Measurements from ENCODE around the gene NRL. TPM values are rescaled to one million over a fixed set of nuclear protein-coding genes. Genes with fewer than 3 reads are reported as not detected.

NRL gene
- total RNA-seq, 4 donors from 2014 or later, result 1.0 to 3.0 (median 1.1) TPM; not detected in 1

DNA sequence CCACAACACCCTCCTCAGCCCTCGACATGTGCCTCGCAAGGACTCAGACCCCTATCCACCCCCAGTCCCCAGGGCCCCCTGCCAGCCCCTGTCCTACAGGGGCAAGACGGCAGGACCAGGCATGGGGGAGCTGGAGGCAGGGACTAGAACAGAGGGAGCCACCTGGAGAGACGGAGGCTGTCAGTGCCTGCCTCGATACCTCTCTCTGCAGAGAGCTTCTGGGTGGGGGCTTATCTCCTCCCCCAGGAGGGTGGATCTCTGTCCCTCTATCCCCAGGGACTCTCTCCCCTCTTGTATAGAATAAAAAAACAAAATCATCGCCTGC lies 45.4 kb downstream of the NRL start:
- TF ChIP-seq, protein P1, sequence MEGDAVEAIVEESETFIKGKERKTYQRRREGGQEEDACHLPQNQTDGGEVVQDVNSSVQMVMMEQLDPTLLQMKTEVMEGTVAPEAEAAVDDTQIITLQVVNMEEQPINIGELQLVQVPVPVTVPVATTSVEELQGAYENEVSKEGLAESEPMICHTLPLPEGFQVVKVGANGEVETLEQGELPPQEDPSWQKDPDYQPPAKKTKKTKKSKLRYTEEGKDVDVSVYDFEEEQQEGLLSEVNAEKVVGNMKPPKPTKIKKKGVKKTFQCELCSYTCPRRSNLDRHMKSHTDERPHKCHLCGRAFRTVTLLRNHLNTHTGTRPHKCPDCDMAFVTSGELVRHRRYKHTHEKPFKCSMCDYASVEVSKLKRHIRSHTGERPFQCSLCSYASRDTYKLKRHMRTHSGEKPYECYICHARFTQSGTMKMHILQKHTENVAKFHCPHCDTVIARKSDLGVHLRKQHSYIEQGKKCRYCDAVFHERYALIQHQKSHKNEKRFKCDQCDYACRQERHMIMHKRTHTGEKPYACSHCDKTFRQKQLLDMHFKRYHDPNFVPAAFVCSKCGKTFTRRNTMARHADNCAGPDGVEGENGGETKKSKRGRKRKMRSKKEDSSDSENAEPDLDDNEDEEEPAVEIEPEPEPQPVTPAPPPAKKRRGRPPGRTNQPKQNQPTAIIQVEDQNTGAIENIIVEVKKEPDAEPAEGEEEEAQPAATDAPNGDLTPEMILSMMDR (IDR thresholded peaks at IDR 0.05; ENCODE audit: low read depth), result no peak

DNA sequence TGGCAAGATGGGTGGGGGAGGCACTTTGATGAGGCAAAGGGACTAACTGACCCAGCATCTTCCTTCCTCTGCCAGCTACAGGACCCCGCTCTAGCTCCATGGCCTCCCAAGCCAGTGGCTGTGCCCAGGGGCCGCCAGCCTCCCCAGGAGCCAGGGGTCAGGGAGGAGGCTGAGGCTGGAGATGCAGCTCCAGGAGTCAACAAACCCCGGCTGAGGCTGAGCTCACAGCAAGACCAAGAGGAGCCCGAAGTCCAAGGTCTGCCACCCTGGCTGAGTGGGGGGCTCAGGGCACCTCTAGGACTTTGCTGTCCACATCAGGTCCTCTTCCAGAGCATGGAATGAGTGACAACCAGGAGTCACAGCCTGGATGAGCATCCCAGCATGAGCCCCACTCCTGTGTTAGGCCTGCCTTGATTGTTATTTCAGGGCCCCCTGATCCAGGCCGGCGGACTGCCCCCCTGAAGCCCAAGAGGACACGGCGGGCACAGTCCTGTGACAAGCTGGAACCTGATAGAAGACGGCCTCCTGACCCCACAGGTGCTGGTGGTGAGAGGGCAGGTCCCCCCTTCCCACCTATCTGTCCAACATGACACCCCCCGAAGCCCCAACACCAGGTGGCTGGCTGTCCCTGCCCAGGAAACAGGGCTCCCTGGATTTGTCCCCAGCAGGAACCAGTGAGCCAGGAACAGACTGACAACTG lies 45.9 kb downstream of the NRL start:
- TF ChIP-seq, protein P1 (IDR thresholded peaks at IDR 0.05; ENCODE audit: low read depth), result no peak

DNA sequence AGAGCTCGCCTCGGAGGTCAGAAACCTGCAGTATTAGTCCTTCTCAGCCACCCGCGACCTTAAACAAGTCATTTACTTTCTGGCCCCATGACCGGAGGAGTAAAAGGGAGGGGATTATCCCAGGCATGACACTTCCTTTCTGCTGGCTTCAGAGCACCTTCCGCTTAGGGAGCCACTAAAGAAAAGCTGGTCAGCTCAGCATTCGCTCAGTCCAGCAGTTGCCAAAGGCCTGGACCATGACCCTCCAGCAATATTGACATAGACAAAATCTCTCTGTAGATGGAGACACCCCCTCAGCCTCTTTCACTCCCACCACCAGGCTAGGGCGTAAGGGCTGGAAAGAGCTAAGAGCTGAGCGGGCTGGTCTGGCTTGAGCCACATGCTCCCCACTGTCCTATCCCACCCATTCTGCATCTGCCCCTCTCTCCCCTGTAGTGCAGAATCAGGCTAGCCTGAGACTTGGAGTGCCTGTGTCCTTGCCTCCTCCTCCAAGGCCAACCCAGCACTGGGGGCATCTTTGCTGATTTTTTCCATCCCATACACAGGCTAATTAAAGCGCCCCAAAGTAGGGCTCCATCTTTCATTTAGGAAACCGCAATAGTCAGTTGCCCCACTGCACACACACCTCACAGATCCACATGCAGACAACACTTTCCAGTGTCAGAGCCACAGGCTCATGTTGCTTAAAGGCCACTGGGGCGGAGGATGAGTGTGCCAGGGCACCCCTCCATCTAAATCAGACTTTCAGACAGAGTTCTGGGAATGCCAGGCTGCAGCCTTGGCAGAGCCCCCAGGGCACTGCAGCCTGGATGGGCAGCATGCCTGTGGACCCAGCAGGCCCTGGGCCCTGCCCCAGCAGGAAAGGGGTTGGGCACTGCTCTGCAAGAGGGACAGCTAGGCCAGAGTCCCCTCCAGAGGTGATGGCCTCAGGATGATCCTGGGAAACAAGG lies 47.3 kb downstream of the NRL start:
- TF ChIP-seq, protein P1 (IDR thresholded peaks at IDR 0.05; ENCODE audit: low read depth), result no peak

DNA sequence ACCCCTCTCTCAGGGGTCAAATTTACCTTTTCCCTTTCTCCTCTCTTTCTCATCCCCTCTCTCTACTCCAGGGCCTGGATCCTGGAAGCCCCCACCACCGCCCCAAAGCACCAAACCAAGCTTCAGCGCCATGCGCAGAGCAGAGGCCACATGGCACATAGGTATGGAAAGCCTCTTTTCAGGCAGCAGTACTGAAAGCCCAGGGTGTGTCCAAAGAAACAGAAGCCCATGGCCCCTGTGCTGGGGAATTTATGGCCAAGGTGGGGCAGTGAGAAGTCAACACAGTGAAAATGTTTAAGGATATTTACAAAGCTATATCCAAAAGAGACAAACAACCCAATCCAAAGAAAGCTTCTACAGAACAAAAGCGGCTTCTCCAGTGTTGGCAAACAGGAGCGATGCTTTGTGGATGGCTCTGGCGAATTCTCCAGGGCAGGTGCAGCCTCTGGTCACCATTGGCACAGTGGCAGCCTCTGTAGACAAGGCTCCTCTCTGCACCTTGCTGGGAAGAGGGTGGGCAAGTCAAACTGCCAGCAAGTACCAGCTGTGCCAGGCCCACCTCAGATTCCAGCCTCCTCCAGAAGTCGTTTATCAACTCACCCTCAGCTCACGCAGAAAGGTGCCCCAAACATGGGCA lies 48.1 kb downstream of the NRL start:
- TF ChIP-seq, protein P1 (IDR thresholded peaks at IDR 0.05; ENCODE audit: low read depth), result no peak

DNA sequence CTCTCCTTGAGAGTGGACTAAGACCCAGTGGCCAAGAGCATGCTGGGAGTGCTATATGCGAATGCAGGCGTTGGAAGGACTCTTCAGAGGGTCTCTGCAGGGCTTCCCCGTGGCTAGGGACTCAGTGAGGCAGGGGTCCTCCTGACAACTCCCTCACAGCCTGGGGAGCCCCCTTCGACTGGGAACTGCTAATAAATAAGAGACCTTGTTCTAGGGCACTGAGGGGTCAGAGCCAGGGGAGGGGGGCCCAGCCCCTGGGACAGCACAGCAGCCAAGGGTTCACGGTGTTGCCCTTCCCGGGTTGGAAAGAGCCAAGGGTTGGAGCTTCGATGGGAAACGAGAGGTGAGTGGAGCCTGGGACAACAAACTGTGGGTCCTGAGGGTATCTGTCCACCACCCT lies 49.3 kb downstream of the NRL start:
- TF ChIP-seq, protein P1 (IDR thresholded peaks at IDR 0.05; ENCODE audit: low read depth), result no peak

DNA sequence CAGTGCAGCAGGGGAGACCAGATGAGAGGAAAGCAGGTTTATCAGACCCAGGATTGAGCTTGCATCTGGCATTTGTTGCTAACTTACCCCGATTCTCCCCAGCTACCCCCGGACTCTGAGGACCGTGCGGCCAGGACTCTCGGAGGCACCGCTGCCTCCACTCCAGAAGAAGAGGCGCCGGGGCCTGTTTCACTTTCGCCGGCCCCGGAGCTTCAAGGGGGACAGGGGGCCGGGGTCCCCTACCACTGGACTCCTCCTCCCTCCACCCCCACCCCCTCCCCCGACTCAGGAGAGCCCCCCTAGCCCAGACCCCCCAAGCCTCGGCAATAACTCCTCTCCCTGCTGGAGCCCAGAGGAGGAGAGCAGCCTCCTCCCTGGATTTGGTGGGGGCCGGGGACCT lies 49.9 kb downstream of the NRL start:
- TF ChIP-seq, protein P1 (IDR thresholded peaks at IDR 0.05; ENCODE audit: low read depth), result no peak
